Skin of body (tissue), 2 donors: ENCODE data around the gene AHCYL2. TPM values are rescaled to one million over a fixed set of nuclear protein-coding genes. Genes with fewer than 3 reads are reported as not detected.
"Not testable (repeated sequence)": the region's sequence is repeated elsewhere in the genome, so short reads cannot be mapped to it uniquely, and the experiment has no call there.

ENCODE experiments used
- DNase-seq: peaks from one replicate; lab custom pipeline; 2025; lab: John Stamatoyannopoulos, UW
- total RNA-seq: library from RNA; depleted of rRNA; stranded (reverse); fragments of >200 nt; gene quantifications from one replicate; pipeline ENCODE4 v1.2.3, GENCODE V29; 2014

AHCYL2 gene
- total RNA-seq, 1 donor from 2014 or later = 19.4 TPM

- not testable (repeated sequence) for DNase-seq
Measured at GRCh38 chr7:129447445-129447844, 222.6 kb downstream of the AHCYL2 start.

- DNase-seq = not testable (repeated sequence)
Measured at GRCh38 chr7:129448608-129449007, 223.8 kb downstream of the AHCYL2 start.

DNA sequence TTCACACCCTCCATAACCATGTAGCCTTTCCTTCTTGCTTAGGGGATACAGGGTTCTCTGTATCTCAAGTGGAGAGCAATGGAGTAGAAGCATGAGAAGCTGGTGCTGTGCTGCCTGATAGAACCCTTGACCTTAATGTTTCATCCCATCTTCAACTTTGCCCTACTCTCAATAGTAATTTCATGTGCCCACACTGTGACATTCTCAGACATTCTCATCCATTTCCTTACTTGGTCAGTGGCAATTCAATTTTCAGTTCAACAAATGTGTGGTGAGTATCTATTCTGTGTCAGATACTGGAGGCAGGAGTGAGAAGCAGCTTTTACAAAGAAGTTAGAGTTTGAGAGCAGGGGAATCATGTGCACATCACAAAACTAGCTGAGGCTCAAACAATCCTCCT is 225.5 kb downstream of the AHCYL2 start:
- DNase-seq = no peak

- DNase-seq = no peak
Measured at GRCh38 chr7:129452589-129453231, 227.9 kb downstream of the AHCYL2 start.

DNA sequence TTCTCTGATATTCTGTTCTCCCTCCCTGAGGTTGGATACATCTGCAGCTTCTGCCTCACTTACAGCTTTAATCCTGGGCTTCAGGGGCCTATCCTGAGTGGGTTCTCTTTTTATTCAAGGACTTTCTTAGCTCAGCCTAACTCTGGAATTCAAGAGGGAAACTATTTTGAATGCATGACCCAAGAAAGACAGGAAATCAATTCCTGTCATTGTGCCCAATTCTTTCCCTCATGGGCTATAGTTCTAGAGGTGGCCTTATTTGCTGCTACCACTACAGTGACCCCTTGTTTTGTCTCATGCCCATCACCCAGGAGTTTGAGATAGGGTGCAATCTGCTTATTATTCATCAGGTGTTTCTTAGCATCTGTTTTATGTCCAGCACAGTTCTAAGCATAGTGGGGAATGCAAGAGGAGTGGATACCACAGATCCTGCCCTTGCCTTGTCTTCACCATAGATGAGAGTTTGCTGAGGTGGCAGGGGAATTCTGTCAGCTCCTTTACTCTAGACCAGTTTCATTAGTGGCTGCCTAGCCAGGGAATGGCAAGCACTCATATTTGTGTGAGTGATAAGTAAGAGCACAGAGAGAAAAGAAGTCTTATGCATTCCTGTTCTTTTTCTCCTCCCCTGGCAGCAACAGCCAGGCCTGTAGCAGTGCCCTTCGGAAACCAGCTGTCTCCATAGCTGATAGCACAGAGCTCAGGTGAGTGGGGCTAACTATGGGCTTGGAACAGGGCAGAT is 228.8 kb downstream of the AHCYL2 start:
- DNase-seq = no peak

DNA sequence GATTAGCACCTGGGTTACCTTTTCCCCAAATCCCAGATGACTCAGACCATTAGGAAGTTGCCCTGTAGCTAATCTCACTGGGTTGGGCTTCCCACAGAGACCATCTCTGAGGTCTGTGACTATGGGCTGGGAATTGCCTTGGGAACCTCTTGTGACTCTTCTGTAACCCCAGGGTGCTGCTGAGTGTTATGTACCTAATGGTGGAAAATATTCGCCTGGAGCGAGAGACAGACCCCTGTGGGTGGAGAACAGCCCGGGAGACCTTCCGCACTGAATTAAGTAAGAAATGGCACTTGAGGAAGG is 229.4 kb downstream of the AHCYL2 start:
- DNase-seq = no peak

DNA sequence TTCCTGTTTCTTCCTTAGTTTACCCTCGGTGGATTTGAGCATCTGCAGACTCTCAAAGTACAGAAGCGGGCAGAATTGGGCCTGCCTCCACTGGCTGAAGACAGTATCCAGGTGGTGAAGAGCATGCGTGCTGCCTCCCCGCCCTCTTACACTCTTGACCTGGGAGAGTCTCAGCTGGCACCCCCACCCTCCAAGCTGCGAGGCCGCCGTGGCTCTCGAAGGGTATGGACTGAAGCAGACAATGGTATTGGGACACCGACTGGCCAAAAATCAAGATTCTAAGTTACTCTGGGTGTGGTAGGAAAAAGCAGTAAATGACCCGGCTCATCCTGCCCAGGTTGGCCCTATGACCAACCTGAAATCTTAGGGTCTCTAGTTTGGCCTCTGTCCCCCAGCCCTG is 231.6 kb downstream of the AHCYL2 start:
- DNase-seq = no peak

GRCh38 chr7:129457101-129457500 is 232.3 kb downstream of the AHCYL2 start:
- DNase-seq = no peak

DNA sequence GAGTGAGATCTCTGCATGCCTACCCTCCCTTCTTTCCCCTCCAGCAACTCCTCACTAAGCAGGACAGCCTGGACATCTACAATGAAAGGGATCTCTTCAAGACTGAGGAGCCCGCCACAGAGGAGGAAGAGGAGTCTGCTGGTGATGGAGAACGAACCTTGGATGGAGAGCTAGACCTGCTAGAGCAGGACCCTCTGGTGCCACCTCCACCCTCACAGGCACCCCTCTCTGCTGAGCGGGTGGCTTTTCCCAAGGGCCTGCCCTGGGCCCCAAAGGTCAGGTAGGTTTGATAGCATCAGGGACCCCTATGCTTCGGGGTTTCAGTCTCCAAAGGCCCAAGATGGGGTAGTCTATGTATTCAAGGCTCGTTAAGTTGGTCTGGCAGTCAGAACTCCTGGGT is 233.3 kb downstream of the AHCYL2 start:
- DNase-seq = no peak

GRCh38 chr7:129461809-129462208 is 237.0 kb downstream of the AHCYL2 start:
- no peak for DNase-seq

DNA sequence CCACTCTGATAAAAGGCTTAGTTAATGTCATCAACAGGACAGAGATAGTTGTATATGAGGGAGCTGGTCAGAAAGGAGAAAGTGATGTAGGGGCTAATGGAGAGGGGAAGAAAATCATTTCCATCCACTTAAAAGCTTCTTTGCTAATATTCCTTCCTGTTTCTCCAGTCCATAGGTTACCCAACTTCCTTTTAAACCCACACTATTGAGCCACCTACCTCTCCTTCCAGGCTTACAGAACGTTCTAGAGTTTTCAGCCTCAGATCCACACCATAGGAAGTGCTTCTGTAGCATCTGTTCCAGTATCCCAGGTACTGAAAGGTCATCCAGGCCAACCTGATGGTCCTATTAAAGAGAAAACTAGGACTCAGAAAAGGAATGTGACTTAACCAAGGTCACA is 237.6 kb downstream of the AHCYL2 start:
- no peak for DNase-seq

DNA sequence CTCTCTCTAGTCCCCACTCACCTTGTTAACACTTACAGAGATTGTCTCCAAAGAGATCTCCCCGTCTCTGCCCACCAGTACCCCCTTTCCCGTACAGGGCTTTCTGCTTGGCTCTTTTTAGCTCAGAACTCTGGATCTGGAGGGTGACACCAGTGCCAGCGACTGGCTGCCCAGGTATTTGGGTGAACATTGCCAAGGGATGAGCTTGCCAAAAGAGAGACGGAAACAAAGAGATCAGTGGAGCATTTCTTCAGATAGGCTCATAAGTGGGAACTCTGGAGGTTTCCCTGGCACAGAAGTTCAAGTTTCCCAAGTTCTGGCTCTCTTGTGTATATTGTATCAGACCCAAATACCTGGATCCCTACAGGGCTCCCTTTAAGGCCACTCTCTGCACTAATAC is 239.4 kb downstream of the AHCYL2 start:
- no peak for DNase-seq

GRCh38 chr7:129465080-129465479 is 240.2 kb downstream of the AHCYL2 start:
- DNase-seq = no peak

DNA sequence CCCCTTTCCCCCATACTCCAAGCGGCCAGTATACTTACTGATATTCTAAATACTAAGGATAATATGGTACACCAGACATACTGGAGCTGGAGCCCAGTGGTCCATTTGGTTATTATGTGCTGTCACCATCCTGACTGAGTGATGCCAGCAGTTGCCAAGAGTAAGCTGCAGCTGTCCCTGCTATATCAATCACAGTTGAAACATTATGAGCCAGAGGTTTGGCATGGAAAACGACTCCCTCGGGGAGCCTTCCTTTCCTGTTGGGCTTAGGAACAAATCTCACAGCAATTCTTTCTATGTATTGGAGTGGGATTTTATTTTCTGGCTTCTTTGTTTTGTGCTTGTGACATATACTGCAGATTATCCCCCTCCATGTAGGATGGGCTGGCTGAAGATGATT is 242.0 kb downstream of the AHCYL2 start:
- no peak for DNase-seq

GRCh38 chr7:129468087-129468486 is 243.3 kb downstream of the AHCYL2 start:
- no peak for DNase-seq

DNA sequence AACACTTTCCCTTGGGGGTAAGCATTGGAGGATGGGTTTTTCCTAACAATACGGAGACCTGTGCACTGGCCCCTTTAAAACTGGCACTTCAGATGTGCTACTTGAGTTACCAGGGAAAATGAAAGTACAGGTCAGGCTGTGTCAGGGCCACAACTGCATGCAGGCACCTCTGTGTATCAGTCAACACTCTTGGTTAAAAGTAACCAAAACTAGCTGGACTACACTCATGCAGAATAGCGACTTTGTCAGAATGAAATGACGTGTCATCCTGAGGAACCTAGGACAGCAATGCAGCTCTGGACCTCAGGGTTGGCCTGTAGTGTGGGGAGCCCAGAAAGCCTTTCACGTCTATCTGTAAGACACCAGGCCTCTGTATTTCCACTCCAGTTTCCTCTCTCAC is 243.7 kb downstream of the AHCYL2 start:
- DNase-seq = no peak

- no peak for DNase-seq
Measured at GRCh38 chr7:129469930-129470329, 245.1 kb downstream of the AHCYL2 start.

- no peak for DNase-seq
Measured at GRCh38 chr7:129470411-129470810, 245.6 kb downstream of the AHCYL2 start.

DNA sequence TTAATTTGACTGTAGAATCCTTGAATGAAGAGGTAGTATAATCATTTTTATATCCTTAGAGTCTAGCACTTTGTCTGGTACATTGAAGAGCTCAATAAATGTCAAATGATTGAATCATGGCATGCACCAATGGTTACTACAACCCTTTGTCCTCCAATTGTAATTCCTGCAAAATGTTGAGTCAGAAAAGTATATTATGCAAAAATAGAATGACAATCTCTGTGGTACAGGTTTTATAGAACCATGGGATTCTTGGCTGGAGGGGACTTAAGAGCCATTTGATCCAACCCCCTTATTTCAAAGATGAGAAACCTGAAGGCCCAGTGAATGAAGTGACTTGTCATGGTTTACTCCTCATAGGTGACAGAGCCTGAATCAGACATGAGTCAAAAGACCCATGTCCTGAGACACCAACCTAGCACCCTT is 246.6 kb downstream of the AHCYL2 start:
- DNase-seq = no peak

GRCh38 chr7:129475931-129476330 is 251.1 kb downstream of the AHCYL2 start:
- not testable (repeated sequence) for DNase-seq

DNA sequence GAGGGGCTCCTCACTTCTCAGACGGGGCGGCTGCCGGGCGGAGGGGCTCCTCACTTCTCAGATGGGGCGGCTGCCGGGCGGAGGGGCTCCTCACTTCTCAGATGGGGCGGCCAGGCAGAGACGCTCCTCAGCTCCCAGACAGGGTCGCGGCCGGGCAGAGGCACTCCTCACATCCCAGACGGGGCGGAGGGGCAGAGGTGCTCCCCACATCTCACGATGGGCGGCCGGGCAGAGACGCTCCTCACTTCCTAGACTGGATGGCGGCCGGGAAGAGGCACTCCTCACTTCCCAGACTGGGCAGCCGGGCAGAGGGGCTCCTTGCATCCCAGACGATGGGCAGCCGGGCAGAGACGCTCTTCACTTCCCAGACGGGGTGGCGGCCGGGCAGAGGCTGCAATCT is 251.6 kb downstream of the AHCYL2 start:
- not testable (repeated sequence) for DNase-seq
